GM23248 (cell line): ENCODE data around the gene KERA. TPM values are rescaled to one million over a fixed set of nuclear protein-coding genes. Genes with fewer than 3 reads are reported as not detected.

Experiments used
- DNase-seq: peaks from one replicate; pipeline ENCODE4 v3.0.0-alpha.2; 2015
- H2AFZ ChIP-seq: fragments of 200-600 bp; sonication (generic); 2 replicates; pipeline ENCODE4 v1.6.1; 2016; ENCODE audit warnings: antibody characterized with exemption
- H3F3A ChIP-seq: fragments of 200-600 bp; sonication (generic); 2 replicates; pipeline ENCODE4 v1.6.1; 2016; ENCODE audit warnings: mild to moderate bottlenecking, antibody characterized with exemption, mixed run types; ENCODE audit not compliant: insufficient read depth
- H3K27ac ChIP-seq: fragments of 200-600 bp; sonication (generic); 2 replicates; pipeline ENCODE4 v1.5.1; 2016; ENCODE audit warnings: mild to moderate bottlenecking
- H3K27me3 ChIP-seq: fragments of 200-600 bp; sonication (generic); replicated peaks from 2 replicates; pipeline ENCODE4 v1.6.1; 2016; ENCODE audit warnings: mild to moderate bottlenecking; ENCODE audit not compliant: insufficient read depth
- H3K36me3 ChIP-seq: fragments of 200-600 bp; sonication (generic); 2 replicates; pipeline ENCODE4 v1.6.1; 2016; ENCODE audit warnings: low read depth, mild to moderate bottlenecking
- H3K4me1 ChIP-seq: fragments of 200-600 bp; sonication (generic); 2 replicates; pipeline ENCODE4 v1.6.1; 2016; ENCODE audit warnings: mild to moderate bottlenecking; ENCODE audit not compliant: insufficient read depth
- H3K4me2 ChIP-seq: fragments of 200-600 bp; sonication (generic); one replicate; pipeline ENCODE4 v1.6.1; 2016; ENCODE audit warnings: mild to moderate bottlenecking; ENCODE audit not compliant: unreplicated experiment
- H3K4me3 ChIP-seq: fragments of 200-600 bp; sonication (generic); 2 replicates; pipeline ENCODE4 v1.5.1; 2016; ENCODE audit warnings: mild to moderate bottlenecking
- H3K79me2 ChIP-seq: fragments of 200-600 bp; sonication (generic); 2 replicates; pipeline ENCODE4 v1.6.1; 2016; ENCODE audit warnings: mild to moderate bottlenecking; ENCODE audit not compliant: insufficient read depth
- H3K9ac ChIP-seq: fragments of 200-600 bp; sonication (generic); 2 replicates; pipeline ENCODE4 v1.6.1; 2016; ENCODE audit warnings: mild to moderate bottlenecking
- H3K9me2 ChIP-seq: fragments of 200-600 bp; sonication (generic); 2 replicates; pipeline ENCODE4 v1.6.1; 2016; ENCODE audit warnings: mixed run types, mild to moderate bottlenecking, moderate library complexity; ENCODE audit not compliant: insufficient read depth
- H3K9me3 ChIP-seq: fragments of 200-600 bp; sonication (generic); one replicate; pipeline ENCODE4 v1.6.1; 2017; ENCODE audit warnings: low read depth
- H4K20me1 ChIP-seq: fragments of 200-600 bp; sonication (generic); 2 replicates; pipeline ENCODE4 v1.6.0; 2016; ENCODE audit not compliant: insufficient read depth
- EZH2 ChIP-seq: fragments of 200-600 bp; sonication (generic); IDR thresholded peaks from 2 replicates; pipeline ENCODE4 v1.6.1; 2018; ENCODE audit warnings: antibody characterized with exemption, mild to moderate bottlenecking; ENCODE audit not compliant: insufficient read depth, poor library complexity, severe bottlenecking
- EZH2phosphoT487 ChIP-seq: fragments of 200-600 bp; sonication (generic); IDR thresholded peaks from 2 replicates; pipeline ENCODE4 v1.6.1; 2018; ENCODE audit warnings: antibody characterized with exemption, moderate library complexity, mild to moderate bottlenecking, low read depth; ENCODE audit not compliant: insufficient read depth
- WGBS, 2 experiments: methylation state at CpG; one replicate each; pipeline ENCODE4 v1.1.6; 2015 to 2017; ENCODE audit warnings: low lambda C conversion rate in 2 of 2, low coverage in 1 of 2; ENCODE audit errors: missing lambda C conversion rate in 2 of 2; 5-methylcytosine and 5-hydroxymethylcytosine counted together
- in situ Hi-C: fragments of 300-500 bp; cut with MboI; formaldehyde crosslinking; loops from 2 replicates; pipeline ENCODE4 v1.15.0; 2020
- polyA plus RNA-seq: library from polyadenylated mRNA; unstranded; fragments of >200 nt; fragmentation: Nextera tagmentation; extraction: Ambion mirVana; gene quantifications from 2 replicates; pipeline ENCODE4 v1.2.1, GENCODE V29; 2016
- total RNA-seq: library from RNA; depleted of rRNA; stranded (reverse); fragments of >200 nt; shearing (Covaris generic); gene quantifications from 2 replicates; pipeline ENCODE4 v1.2.3, GENCODE V29; 2014

The KERA gene
- total and polyA plus RNA-seq, 2 experiments from 2014 or later: not detected

GRCh38 chr12:91103624-91104023 lies 45.8 kb upstream of the KERA start:
- peaks cover 6% of the 10 kb centered on the region; the same call in 1 of the 2 replicates for H3K79me2 ChIP-seq

DNA sequence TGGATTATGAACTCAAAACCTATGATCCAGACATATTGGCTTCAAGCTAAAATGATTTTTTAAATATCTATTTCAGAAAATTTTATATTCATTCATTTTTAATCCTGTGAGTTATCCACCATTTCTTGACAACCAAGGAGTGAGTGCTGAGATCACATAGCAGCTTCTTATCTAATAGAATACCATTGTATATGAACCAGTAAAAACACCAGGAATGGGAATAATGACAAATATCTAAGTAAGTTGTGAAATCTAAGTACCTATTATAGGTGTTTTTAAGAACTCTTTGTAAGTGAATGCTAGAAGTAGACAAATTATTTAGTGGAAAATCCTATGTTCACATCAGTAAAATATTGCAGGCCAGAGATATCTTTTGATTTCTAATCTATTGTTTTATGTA lies 45.3 kb upstream of the KERA start:
- in situ Hi-C loops: loop anchor here (10.0 kb wide), 2 partner anchors 118 to 222 kb away; no protein-coding TSS in a partner anchor
- Histone ChIP-seq H3K27me3 (no peaks in the 10 kb centered on the region), H3K4me2 (no peak overlapping the region), H2AFZ (no peak overlapping the region), H3K36me3 (peaks cover 40% of the 10 kb centered on the region), H3F3A (peaks cover 30% of the 10 kb centered on the region; the same call in 1 of the 2 replicates), H4K20me1 (no peaks in the 10 kb centered on the region), H3K4me1 (peaks cover 64% of the 10 kb centered on the region), H3K79me2 (peaks cover 6% of the 10 kb centered on the region; the same call in 1 of the 2 replicates), H3K9me2 (no peaks in the 10 kb centered on the region; the same call in 1 of the 2 replicates), H3K4me3 (no peak overlapping the region), H3K9me3 (no peaks in the 10 kb centered on the region), H3K9ac (no peak overlapping the region), H3K27ac (no peak overlapping the region)
- no peak for TF ChIP-seq EZH2
- TF ChIP-seq EZH2phosphoT487: no peak
- no peak for DNase-seq

More at GRCh38 chr12:91103624-91104023, 45.8 kb upstream of the KERA start:
- H2AFZ ChIP-seq: no peak overlapping the region
- TF ChIP-seq EZH2: no peak
- TF ChIP-seq EZH2phosphoT487: no peak
- in situ Hi-C loops: loop anchor here (10.0 kb wide), 2 partner anchors 119 to 221 kb away; no protein-coding TSS in a partner anchor
- no peak overlapping the region for H3K4me3 ChIP-seq
- no peak for DNase-seq
- H3K9me3 ChIP-seq: no peaks in the 10 kb centered on the region
- no peak overlapping the region for H3K27ac ChIP-seq
- no peaks in the 10 kb centered on the region for H4K20me1 ChIP-seq
- H3K36me3 ChIP-seq: peaks cover 40% of the 10 kb centered on the region
- H3K4me2 ChIP-seq: no peak overlapping the region
- 45 to 46% methylated on average over 1 of the region's 1 CpG for WGBS, 2 experiments
- H3F3A ChIP-seq: peaks cover 30% of the 10 kb centered on the region; the same call in 1 of the 2 replicates
- peaks cover 64% of the 10 kb centered on the region for H3K4me1 ChIP-seq
- H3K9ac ChIP-seq: no peak overlapping the region
- H3K9me2 ChIP-seq: no peaks in the 10 kb centered on the region; the same call in 1 of the 2 replicates
- no peaks in the 10 kb centered on the region for H3K27me3 ChIP-seq

- H3K4me2 ChIP-seq: peak overlapping the region; percentile 47
- no peaks in the 10 kb centered on the region for H3K79me2 ChIP-seq
- H3K27ac ChIP-seq: peak overlapping the region; percentile 18; the same call in 1 of the 2 replicates
- no peaks in the 10 kb centered on the region for H4K20me1 ChIP-seq
- H3K36me3 ChIP-seq: peaks cover 36% of the 10 kb centered on the region
- H3K4me1 ChIP-seq: peaks cover 48% of the 10 kb centered on the region
- H2AFZ ChIP-seq: no peak overlapping the region
- no peaks in the 10 kb centered on the region; the same call in 1 of the 2 replicates for H3K9me2 ChIP-seq
- in situ Hi-C loops: loop anchor here (10.0 kb wide), 2 partner anchors 116 to 224 kb away; no protein-coding TSS in a partner anchor
- peak; percentile 48 for DNase-seq
- H3K27me3 ChIP-seq: no peaks in the 10 kb centered on the region
- H3K4me3 ChIP-seq: no peak overlapping the region
- H3F3A ChIP-seq: peaks cover 32% of the 10 kb centered on the region; the same call in 1 of the 2 replicates
- TF ChIP-seq EZH2 (no peak), EZH2phosphoT487 (no peak)
- WGBS, 2 experiments: 40 to 42% methylated on average over 2 of the region's 2 CpGs
- H3K9ac ChIP-seq: no peak overlapping the region
- H3K9me3 ChIP-seq: no peaks in the 10 kb centered on the region
Observed at GRCh38 chr12:91100906-91101305, 43.1 kb upstream of the KERA start.

- H3K27me3 ChIP-seq: no peaks in the 10 kb centered on the region
- peaks cover 27% of the 10 kb centered on the region for H3K36me3 ChIP-seq
- H3K9me3 ChIP-seq: no peaks in the 10 kb centered on the region
- in situ Hi-C loops: loop anchor here (10.0 kb wide), 2 partner anchors 115 to 225 kb away; no protein-coding TSS in a partner anchor
- H2AFZ ChIP-seq: no peak overlapping the region
- 74 to 75% methylated on average over 2 of the region's 2 CpGs for WGBS, 2 experiments
- H3F3A ChIP-seq: peaks cover 32% of the 10 kb centered on the region; the same call in 1 of the 2 replicates
- H3K4me1 ChIP-seq: peaks cover 41% of the 10 kb centered on the region
- H3K79me2 ChIP-seq: no peaks in the 10 kb centered on the region
- H3K27ac ChIP-seq: peak overlapping the region; percentile 72; the same call in 1 of the 2 replicates
- H3K4me2 ChIP-seq: peak overlapping the region; percentile 45
- peak; percentile 3 for DNase-seq
- no peak overlapping the region for H3K4me3 ChIP-seq
- TF ChIP-seq EZH2 (no peak), EZH2phosphoT487 (no peak)
- no peaks in the 10 kb centered on the region for H3K9me2 ChIP-seq
- H3K9ac ChIP-seq: no peak overlapping the region
- H4K20me1 ChIP-seq: no peaks in the 10 kb centered on the region
Observed at GRCh38 chr12:91099836-91100235, 42.0 kb upstream of the KERA start.
